ENCODE measurements around the gene SLC10A7.

DNA sequence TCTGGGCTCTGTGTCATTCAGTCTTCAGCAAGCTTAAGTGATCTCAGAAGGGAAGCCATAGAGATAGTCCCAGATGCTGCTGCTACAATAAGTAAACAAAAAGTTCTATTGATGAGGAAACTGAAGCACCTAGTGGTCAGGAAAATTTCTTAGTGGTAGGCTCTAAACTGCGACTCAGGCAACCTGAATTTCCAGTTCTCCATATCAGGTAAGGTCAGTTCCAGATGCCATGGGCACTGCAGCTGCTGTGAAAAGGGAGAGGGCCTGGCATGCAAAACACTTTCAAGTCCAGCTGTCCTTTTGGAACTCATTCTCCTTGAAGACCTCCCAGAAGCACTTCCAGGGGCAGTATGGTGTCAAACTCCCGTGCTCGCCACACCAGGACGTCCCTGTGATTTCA, 261.2 kb downstream of the SLC10A7 start:
- TF ChIP-seq CTCF (conservative IDR thresholded peaks at IDR 0.05; ENCODE audit: low read depth in 2 of 2) (no peak), POLR2AphosphoS5 (IDR thresholded peaks at IDR 0.05; ENCODE audit: low read depth) (no peak), EZH2 (IDR thresholded peaks at IDR 0.05; ENCODE audit: low read depth, unreplicated experiment) (no peak), EZH2phosphoT487 (IDR thresholded peaks at IDR 0.05; ENCODE audit: unreplicated experiment) (no peak), REST (IDR thresholded peaks at IDR 0.05; ENCODE audit: unreplicated experiment) (no peak), NANOG (IDR thresholded peaks at IDR 0.05; ENCODE audit: borderline replicate concordance) (no peak)
- TF ChIP-seq, protein P1, sequence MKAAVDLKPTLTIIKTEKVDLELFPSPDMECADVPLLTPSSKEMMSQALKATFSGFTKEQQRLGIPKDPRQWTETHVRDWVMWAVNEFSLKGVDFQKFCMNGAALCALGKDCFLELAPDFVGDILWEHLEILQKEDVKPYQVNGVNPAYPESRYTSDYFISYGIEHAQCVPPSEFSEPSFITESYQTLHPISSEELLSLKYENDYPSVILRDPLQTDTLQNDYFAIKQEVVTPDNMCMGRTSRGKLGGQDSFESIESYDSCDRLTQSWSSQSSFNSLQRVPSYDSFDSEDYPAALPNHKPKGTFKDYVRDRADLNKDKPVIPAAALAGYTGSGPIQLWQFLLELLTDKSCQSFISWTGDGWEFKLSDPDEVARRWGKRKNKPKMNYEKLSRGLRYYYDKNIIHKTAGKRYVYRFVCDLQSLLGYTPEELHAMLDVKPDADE (IDR thresholded peaks at IDR 0.05): no peak

Measured in GM23338 (cell line).